Measurements from ENCODE around the gene ZBTB34.

Gene ZBTB34

GRCh38 chr9:126872516-126872915 lies 12.1 kb downstream of the ZBTB34 start:
- Histone ChIP-seq H3K9me3 (ENCODE audit: insufficient read depth, low read length) (no peaks in the 10 kb centered on the region), H3K4me2 (ENCODE audit: low read length) (peak overlapping the region; percentile 87), H3K36me3 (replicated peaks; ENCODE audit: low read depth, low read length) (peaks cover 2% of the 10 kb centered on the region), H3K9ac (ENCODE audit: low read length) (peak overlapping the region; percentile 40; the same call in 1 of the 2 replicates), H3K4me3 (ENCODE audit: low read length) (peak overlapping the region; percentile 56), H3K4me1 (ENCODE audit: low read length) (peaks cover 18% of the 10 kb centered on the region), H3K79me2 (ENCODE audit: low read length) (peaks cover 24% of the 10 kb centered on the region), H3K27ac (ENCODE audit: low read length) (peak overlapping the region; percentile 84), H3K27me3 (ENCODE audit: low read depth, low read length) (no peaks in the 10 kb centered on the region), H4K20me1 (ENCODE audit: insufficient read depth, low read length) (peaks cover 6% of the 10 kb centered on the region), H2AFZ (ENCODE audit: low read depth, low read length) (no peak overlapping the region; the same call in 1 of the 2 replicates)
- TF ChIP-seq EZH2phosphoT487 (IDR thresholded peaks at IDR 0.05; ENCODE audit: low read depth), result no peak
- no peak for TF ChIP-seq CTCF (IDR thresholded peaks at IDR 0.05; ENCODE audit: low read depth, low read length)

GRCh38 chr9:126874546-126875314 lies 14.3 kb downstream of the ZBTB34 start:
- Histone ChIP-seq H3K9me3 (ENCODE audit: insufficient read depth, low read length) (no peaks in the 10 kb centered on the region), H3K27me3 (ENCODE audit: low read depth, low read length) (no peaks in the 10 kb centered on the region), H3K36me3 (replicated peaks; ENCODE audit: low read depth, low read length) (peaks cover 5% of the 10 kb centered on the region), H4K20me1 (ENCODE audit: insufficient read depth, low read length) (peaks cover 6% of the 10 kb centered on the region), H3K79me2 (ENCODE audit: low read length) (peaks cover 15% of the 10 kb centered on the region), H3K4me2 (ENCODE audit: low read length) (no peak overlapping the region), H3K9ac (ENCODE audit: low read length) (no peak overlapping the region), H2AFZ (ENCODE audit: low read depth, low read length) (no peak overlapping the region), H3K27ac (ENCODE audit: low read length) (no peak overlapping the region), H3K4me3 (ENCODE audit: low read length) (no peak overlapping the region), H3K4me1 (ENCODE audit: low read length) (peaks cover 18% of the 10 kb centered on the region)
- TF ChIP-seq EZH2phosphoT487 (IDR thresholded peaks at IDR 0.05; ENCODE audit: low read depth), result no peak
- TF ChIP-seq CTCF (IDR thresholded peaks at IDR 0.05; ENCODE audit: low read depth, low read length), result no peak

GRCh38 chr9:126875756-126876510 lies 15.5 kb downstream of the ZBTB34 start:
- Histone ChIP-seq H4K20me1 (ENCODE audit: insufficient read depth, low read length) (peaks cover 6% of the 10 kb centered on the region), H3K4me3 (ENCODE audit: low read length) (no peak overlapping the region), H2AFZ (ENCODE audit: low read depth, low read length) (no peak overlapping the region), H3K36me3 (replicated peaks; ENCODE audit: low read depth, low read length) (peaks cover 16% of the 10 kb centered on the region), H3K4me1 (ENCODE audit: low read length) (peaks cover 18% of the 10 kb centered on the region), H3K4me2 (ENCODE audit: low read length) (no peak overlapping the region), H3K27me3 (ENCODE audit: low read depth, low read length) (no peaks in the 10 kb centered on the region), H3K9me3 (ENCODE audit: insufficient read depth, low read length) (no peaks in the 10 kb centered on the region), H3K9ac (ENCODE audit: low read length) (no peak overlapping the region), H3K79me2 (ENCODE audit: low read length) (peaks cover 15% of the 10 kb centered on the region), H3K27ac (ENCODE audit: low read length) (no peak overlapping the region)
- no peak for TF ChIP-seq CTCF (IDR thresholded peaks at IDR 0.05; ENCODE audit: low read depth, low read length)
- TF ChIP-seq EZH2phosphoT487 (IDR thresholded peaks at IDR 0.05; ENCODE audit: low read depth), result no peak

- Histone ChIP-seq H3K4me2 (ENCODE audit: low read length) (no peak overlapping the region), H3K79me2 (ENCODE audit: low read length) (peaks cover 15% of the 10 kb centered on the region)
These were observed 16.1 kb downstream of the ZBTB34 start for GRCh38 chr9:126876531-126876930.

More at GRCh38 chr9:126876531-126876930, 16.1 kb downstream of the ZBTB34 start:
- Histone ChIP-seq H2AFZ (ENCODE audit: low read depth, low read length) (no peak overlapping the region), H3K9me3 (ENCODE audit: insufficient read depth, low read length) (no peaks in the 10 kb centered on the region), H4K20me1 (ENCODE audit: insufficient read depth, low read length) (peaks cover 6% of the 10 kb centered on the region), H3K36me3 (replicated peaks; ENCODE audit: low read depth, low read length) (peaks cover 18% of the 10 kb centered on the region), H3K4me1 (ENCODE audit: low read length) (peaks cover 18% of the 10 kb centered on the region), H3K4me3 (ENCODE audit: low read length) (no peak overlapping the region), H3K27ac (ENCODE audit: low read length) (no peak overlapping the region), H3K27me3 (ENCODE audit: low read depth, low read length) (no peaks in the 10 kb centered on the region), H3K9ac (ENCODE audit: low read length) (no peak overlapping the region)
- TF ChIP-seq CTCF (IDR thresholded peaks at IDR 0.05; ENCODE audit: low read depth, low read length), result no peak
- no peak for TF ChIP-seq EZH2phosphoT487 (IDR thresholded peaks at IDR 0.05; ENCODE audit: low read depth)

Measured in OCI-LY3 (cell line).